NCI-H446 (cell line): ENCODE data around the gene TMPRSS9.

Experiments used
- DNase-seq, 2 experiments: peaks; one replicate each; lab custom pipeline; 2025; lab: John Stamatoyannopoulos, UW

TMPRSS9 gene

GRCh38 chr19:2423071-2423914, 63.2 kb downstream of the TMPRSS9 start:
- DNase-seq: no peak

DNA sequence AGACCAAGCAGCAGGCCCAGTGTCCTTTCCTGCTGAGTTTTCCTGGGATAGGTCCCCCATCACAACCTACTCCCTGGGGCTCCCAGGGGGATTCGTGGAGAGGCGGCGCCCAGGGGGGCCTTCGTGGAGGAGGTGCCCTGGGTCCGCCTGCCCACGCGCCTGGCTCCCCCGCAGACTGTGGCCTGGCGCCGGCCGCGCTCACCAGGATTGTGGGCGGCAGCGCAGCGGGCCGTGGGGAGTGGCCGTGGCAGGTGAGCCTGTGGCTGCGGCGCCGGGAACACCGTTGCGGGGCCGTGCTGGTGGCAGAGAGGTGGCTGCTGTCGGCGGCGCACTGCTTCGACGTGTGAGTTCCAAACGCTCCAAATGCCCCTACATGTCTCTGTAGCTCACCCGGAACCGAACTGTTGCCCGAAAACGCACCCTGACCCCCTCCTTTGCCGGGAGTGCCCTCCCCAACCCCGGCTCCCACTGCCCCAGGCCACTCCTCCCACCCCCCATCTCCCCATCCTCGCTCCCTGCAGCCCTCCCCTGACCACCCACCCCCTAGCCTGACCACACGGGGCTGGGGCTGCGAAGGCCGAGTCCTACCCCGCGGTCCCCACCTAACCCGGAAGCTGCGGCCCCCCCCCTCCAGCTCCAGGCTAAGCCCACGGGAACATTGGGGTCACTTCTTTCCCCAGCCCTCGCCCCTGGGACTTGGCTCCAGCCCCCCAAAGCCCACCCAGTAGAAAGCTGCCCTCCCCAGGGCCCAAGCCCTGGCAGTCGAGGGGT, 64.0 kb downstream of the TMPRSS9 start:
- DNase-seq: no peak

DNA sequence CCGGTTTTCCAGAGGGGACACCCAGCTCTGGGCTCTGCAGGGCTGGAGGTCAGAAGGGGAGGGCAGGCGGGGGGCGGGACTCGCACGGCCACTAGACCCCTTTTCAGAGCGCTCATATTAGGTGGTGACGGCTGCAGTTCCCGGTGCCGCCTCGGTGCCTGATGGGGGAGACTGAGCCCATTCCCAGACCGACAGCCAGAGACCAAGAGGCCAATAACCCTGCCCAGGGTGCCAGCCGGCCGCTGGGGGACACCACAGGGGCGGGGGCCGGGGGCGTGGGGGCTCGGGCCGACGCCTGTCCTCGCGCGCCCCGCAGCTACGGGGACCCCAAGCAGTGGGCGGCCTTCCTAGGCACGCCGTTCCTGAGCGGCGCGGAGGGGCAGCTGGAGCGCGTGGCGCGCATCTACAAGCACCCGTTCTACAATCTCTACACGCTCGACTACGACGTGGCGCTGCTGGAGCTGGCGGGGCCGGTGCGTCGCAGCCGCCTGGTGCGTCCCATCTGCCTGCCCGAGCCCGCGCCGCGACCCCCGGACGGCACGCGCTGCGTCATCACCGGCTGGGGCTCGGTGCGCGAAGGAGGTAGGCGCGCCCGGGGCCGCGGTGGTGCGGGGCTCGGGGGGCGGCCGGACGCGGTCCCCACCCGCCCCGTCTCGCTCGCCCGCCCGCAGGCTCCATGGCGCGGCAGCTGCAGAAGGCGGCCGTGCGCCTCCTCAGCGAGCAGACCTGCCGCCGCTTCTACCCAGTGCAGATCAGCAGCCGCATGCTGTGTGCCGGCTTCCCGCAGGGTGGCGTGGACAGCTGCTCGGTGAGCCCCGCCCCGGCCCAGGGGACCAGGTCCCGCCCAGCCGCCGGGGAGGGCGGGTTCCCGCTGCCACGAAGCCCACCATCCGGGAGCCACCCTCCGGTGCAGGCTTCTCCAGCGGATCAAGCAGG, 64.9 kb downstream of the TMPRSS9 start:
- DNase-seq: no peak

DNA sequence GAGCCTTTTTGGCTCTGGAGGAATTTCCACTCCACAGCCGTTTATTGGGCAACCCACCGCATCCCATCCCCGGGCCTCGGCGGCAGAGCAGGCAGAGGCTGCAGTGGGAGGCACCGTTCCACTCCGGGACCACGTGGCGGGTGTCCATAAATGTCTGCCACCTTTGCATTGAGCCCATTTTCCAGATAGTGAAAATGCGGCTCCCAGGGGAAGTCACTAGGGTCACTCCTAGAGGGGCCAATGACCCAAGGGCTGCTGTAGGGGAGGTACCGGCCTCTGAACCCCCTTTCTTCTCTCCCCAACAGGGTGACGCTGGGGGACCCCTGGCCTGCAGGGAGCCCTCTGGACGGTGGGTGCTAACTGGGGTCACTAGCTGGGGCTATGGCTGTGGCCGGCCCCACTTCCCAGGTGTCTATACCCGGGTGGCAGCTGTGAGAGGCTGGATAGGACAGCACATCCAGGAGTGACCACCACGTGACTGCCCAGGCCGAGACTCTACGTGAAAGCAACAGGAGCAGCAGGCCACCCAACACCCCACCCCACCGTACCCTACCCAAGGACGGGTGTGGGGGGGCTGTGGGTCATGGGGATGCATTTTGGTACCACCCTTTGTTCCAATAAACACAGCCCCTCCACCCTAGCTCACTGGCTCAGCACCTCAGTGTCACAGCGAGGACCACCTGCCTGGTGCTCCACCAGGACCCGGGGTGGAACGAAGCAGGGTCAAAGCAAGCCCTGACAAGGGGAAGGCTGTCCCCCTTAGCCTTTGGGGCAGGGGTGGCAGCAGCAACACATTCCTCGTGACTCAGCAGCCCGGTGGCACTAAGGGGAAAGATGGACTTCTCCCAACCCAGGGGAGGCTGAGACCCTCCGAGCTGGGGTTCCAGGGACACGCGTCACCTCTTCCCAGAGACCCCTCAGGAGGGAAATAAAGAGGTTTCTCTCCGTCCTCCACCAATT, 65.8 kb downstream of the TMPRSS9 start:
- no peak for DNase-seq

DNA sequence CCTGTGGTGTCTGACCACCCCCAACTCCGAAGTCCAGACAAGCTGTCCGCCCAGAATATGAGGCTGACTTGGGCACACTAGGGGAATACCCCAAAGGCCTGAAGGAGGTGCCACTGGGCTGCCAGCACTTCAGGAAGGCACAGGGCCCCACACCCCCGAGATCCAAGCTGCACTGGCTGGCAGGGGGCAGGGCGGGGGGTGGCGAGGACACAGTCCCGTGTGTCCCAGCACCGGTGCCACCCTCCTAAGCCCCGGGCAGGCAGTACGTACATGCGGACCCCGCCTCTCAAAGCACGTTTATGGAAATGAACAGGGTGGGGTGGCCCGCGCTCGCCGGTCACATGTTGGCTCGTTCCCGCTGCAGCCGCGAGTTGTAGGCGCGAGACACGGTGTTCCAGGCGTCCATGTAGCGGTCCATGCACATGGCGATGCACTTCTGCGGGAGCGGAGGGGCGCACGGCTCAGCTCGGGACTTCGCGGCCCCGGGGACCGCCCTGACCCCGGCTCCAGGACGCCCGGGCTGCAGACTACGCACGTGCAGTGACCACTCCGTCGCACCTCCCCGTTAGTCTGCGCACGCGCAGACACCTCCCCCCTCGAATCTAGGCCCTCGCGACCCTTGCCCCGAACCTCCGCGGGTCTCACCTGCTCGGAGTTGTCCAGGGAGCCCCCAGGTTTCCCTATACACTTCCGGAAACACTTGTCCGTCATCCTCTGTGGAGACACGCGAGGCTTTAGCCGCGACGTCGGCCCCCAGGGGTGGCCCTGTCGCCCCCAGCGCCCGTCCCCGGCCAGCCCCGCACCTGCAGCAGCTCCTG, 66.8 kb downstream of the TMPRSS9 start:
- DNase-seq: peak; percentile 59 to 69

DNA sequence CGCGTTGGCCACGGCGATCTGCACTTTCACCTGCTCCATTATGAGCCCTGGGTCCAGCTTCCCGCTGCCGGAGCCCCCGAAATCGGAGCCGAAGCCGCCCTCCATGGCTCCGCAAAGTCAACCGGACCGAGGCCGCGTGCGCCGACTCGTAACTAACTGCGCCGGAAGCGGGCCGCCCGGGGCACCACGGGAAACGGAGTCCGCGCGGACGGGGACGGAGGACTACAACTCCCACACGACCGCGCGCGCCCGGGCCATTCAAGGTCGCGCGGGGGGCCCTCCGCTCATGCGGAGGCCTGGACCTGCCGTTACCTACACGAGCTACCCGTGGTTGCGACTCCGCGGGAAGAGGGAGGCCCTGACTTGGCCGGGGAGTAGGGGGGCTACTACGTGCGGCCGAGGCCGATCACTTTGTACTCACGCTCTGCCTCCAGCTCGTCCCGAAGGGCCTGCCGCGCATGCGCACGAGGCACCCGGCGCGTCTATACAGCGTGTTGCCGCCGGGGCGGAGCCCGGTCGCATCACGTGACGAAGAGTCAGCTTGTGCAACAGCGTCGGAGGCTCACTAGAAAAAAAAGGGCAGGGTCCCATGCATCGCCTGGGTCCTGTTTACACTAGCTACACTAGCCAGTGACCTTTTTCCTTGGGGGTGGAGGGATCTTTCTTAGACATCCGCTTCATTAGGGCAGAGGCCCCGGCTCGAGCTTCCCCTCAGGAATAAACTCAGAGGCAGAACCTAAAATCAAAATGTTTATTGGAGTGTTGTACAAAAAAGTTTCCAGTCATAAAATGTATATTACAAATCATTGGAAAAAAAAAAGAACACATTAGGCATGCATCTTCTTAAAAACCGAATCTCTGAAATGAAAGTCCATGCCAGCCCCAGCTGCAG, 67.6 kb downstream of the TMPRSS9 start, which contains the start of gene TIMM13:
Gene TIMM13 (minus strand): TSS at position 158 of the 892 bp plus-strand sequence. CDS start 53 bp downstream, at position 105.
- DNase-seq: peak; percentile 97 to 99

DNA sequence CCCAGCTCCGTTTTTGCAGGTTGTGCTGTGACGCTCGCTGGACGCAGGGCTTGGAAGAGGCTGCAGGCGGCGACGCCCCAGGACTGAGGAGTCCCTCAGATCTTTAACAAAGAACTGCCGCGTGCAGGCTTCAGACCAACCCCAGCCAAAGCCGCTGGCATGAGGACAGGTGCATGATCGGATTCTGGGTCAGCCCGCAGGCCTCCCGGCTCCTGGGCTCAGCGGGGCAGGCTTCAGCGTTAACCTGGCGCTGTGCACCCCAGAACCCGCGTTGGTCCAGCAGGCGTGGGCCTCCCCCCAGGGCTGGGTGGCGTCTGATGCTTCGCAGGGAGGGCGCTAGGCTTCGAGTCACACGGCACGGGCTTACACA, 68.2 kb downstream of the TMPRSS9 start:
- DNase-seq: no peak

- DNase-seq: no peak
Measured at GRCh38 chr19:2428756-2429711, 69.0 kb downstream of the TMPRSS9 start.

GRCh38 chr19:2429917-2430535, 70.0 kb downstream of the TMPRSS9 start:
- DNase-seq: no peak

DNA sequence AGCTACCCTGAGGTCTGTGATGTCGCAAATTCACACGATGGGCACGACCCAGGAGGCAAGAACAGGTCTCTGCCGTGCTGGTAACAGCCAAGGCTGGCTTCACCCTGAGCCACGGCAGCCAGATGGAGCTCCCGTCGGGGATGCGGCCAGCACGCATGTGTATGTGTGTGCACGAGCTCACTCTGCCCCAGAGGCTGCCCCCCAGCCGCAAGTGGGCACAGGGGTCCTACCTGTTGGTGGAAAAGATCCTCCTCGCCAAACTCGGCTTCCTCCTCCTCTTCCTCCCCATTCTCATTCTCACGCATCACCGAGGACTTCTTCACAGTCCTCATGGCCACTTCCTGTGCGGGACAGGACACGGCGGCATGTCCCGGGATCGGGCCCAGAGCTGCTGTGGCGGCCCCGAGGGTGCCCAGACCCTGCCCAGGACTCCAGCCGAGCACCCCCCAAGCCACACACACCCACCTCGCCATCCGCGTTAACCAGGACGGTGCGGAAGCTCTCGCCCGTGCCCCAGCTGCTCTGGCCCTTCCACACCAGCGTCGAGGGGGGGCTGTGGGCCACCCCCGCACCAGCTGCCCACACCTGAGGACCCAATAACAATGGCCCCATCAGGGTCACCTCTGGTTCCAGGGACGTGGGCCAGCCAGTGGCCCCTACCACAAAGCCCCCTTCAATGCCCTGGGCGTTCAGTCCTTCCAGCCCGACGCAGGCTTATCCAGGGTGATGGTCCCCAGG, 71.4 kb downstream of the TMPRSS9 start:
- no peak for DNase-seq

GRCh38 chr19:2432131-2432848, 72.2 kb downstream of the TMPRSS9 start:
- no peak for DNase-seq

DNA sequence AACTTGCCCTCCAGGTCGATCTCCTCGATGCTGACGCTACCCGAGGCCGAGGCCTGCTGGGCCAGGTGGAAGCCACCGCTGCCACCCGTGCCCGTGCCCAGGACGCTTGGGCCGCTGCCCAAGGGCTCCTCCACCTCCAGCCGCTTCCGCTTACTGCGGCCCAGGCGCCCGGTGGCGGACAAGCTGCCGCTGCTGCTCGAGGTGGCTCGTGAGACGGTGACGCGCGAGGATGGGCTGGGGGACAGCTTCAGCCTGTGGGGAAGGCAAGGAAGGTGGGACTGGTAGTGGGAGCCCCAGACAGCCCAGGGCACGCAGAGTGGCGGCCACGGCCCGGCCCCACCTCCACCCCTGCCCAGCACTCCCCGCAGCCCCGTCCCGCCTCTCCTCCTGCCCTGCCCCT, 73.8 kb downstream of the TMPRSS9 start:
- DNase-seq: no peak

- DNase-seq: no peak
Measured at GRCh38 chr19:2434267-2434666, 74.2 kb downstream of the TMPRSS9 start.

DNA sequence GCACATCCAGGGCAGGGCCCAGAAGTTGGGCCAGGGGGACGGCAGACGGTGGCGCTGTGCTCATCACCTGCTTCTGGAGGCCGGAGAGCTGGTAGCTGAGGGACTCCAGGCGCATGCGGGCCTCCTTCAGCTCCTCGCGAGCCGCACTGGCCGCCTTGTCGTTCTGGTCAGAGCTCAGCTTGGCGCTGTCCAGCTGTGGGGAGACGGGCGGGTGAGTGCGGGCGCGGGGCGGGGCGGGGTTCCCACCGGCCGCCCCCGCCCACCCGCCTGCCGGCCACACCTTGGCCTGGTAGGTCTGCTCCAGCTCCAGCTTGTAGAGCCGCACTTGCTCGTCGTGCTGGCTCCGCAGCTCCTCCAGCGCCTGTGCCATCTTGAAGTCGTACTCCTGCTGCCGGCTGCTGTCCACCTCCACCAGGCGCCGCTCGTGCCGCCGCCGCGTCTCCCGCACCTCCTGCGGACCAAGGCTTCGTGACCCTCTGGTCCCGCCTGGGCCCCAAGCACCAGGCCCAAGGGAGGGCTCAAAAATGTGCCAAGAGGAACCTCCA, 74.7 kb downstream of the TMPRSS9 start:
- no peak for DNase-seq

DNA sequence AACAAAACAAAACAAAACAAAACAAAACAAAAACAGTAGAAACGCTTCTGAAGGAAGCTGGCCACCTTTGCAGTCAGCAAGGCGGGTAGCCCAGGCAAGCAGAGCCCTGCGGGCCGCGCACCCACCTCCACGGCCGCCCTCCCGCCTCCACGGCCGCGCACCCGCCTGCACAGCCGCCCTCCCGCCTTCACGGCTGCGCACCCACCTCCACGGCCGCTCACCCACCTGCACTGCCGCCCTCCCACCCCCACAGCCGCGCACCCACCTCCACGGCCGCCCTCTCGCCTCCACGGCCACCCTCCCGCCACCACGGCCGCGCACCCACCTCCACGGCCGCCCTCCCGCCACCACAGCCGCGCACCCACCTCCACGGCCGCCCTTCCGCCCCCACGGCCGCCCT, 76.3 kb downstream of the TMPRSS9 start:
- DNase-seq: no peak

- DNase-seq: no peak
Measured at GRCh38 chr19:2436926-2437325, 76.9 kb downstream of the TMPRSS9 start.
